ENCODE results near the gene SELENOO.

The SELENOO gene

GRCh38 chr22:50266994-50267393 is 66.2 kb downstream of the SELENOO start:
- Histone ChIP-seq H3K27ac (no peak overlapping the region), H3K27me3 (peaks cover 4 to 41% of the 10 kb centered on the region in 2 donors), H3K36me3 (no peaks in the 10 kb centered on the region), H3K4me3 (peak overlapping the region; percentile 29 to 48), H3K4me1 (peaks cover 0 to 57% (median 45%) of the 10 kb centered on the region in 4 donors), H3K9me3 (no peaks in the 10 kb centered on the region)
- no peak for DNase-seq
- intact Hi-C loops (cut with DNase I; ENCODE audit: low total_unique reads) = no loop called here
- TF ChIP-seq, protein P1, sequence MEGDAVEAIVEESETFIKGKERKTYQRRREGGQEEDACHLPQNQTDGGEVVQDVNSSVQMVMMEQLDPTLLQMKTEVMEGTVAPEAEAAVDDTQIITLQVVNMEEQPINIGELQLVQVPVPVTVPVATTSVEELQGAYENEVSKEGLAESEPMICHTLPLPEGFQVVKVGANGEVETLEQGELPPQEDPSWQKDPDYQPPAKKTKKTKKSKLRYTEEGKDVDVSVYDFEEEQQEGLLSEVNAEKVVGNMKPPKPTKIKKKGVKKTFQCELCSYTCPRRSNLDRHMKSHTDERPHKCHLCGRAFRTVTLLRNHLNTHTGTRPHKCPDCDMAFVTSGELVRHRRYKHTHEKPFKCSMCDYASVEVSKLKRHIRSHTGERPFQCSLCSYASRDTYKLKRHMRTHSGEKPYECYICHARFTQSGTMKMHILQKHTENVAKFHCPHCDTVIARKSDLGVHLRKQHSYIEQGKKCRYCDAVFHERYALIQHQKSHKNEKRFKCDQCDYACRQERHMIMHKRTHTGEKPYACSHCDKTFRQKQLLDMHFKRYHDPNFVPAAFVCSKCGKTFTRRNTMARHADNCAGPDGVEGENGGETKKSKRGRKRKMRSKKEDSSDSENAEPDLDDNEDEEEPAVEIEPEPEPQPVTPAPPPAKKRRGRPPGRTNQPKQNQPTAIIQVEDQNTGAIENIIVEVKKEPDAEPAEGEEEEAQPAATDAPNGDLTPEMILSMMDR (IDR thresholded peaks at IDR 0.05) = no peak
